GM23248 (cell line): ENCODE results near the gene CGAS. TPM values are rescaled to one million over a fixed set of nuclear protein-coding genes. Genes with fewer than 3 reads are reported as not detected.

Experiments used
- DNase-seq: peaks from one replicate; pipeline ENCODE4 v3.0.0-alpha.2; 2015
- H2AFZ ChIP-seq: fragments of 200-600 bp; sonication (generic); 2 replicates; pipeline ENCODE4 v1.6.1; 2016; ENCODE audit warnings: antibody characterized with exemption
- H3F3A ChIP-seq: fragments of 200-600 bp; sonication (generic); 2 replicates; pipeline ENCODE4 v1.6.1; 2016; ENCODE audit warnings: mild to moderate bottlenecking, antibody characterized with exemption, mixed run types; ENCODE audit not compliant: insufficient read depth
- H3K27ac ChIP-seq: fragments of 200-600 bp; sonication (generic); 2 replicates; pipeline ENCODE4 v1.5.1; 2016; ENCODE audit warnings: mild to moderate bottlenecking
- H3K27me3 ChIP-seq: fragments of 200-600 bp; sonication (generic); replicated peaks from 2 replicates; pipeline ENCODE4 v1.6.1; 2016; ENCODE audit warnings: mild to moderate bottlenecking; ENCODE audit not compliant: insufficient read depth
- H3K36me3 ChIP-seq: fragments of 200-600 bp; sonication (generic); 2 replicates; pipeline ENCODE4 v1.6.1; 2016; ENCODE audit warnings: low read depth, mild to moderate bottlenecking
- H3K4me1 ChIP-seq: fragments of 200-600 bp; sonication (generic); 2 replicates; pipeline ENCODE4 v1.6.1; 2016; ENCODE audit warnings: mild to moderate bottlenecking; ENCODE audit not compliant: insufficient read depth
- H3K4me2 ChIP-seq: fragments of 200-600 bp; sonication (generic); one replicate; pipeline ENCODE4 v1.6.1; 2016; ENCODE audit warnings: mild to moderate bottlenecking; ENCODE audit not compliant: unreplicated experiment
- H3K4me3 ChIP-seq: fragments of 200-600 bp; sonication (generic); 2 replicates; pipeline ENCODE4 v1.5.1; 2016; ENCODE audit warnings: mild to moderate bottlenecking
- H3K79me2 ChIP-seq: fragments of 200-600 bp; sonication (generic); 2 replicates; pipeline ENCODE4 v1.6.1; 2016; ENCODE audit warnings: mild to moderate bottlenecking; ENCODE audit not compliant: insufficient read depth
- H3K9ac ChIP-seq: fragments of 200-600 bp; sonication (generic); 2 replicates; pipeline ENCODE4 v1.6.1; 2016; ENCODE audit warnings: mild to moderate bottlenecking
- H3K9me2 ChIP-seq: fragments of 200-600 bp; sonication (generic); 2 replicates; pipeline ENCODE4 v1.6.1; 2016; ENCODE audit warnings: mixed run types, mild to moderate bottlenecking, moderate library complexity; ENCODE audit not compliant: insufficient read depth
- H3K9me3 ChIP-seq: fragments of 200-600 bp; sonication (generic); one replicate; pipeline ENCODE4 v1.6.1; 2017; ENCODE audit warnings: low read depth
- H4K20me1 ChIP-seq: fragments of 200-600 bp; sonication (generic); 2 replicates; pipeline ENCODE4 v1.6.0; 2016; ENCODE audit not compliant: insufficient read depth
- EZH2 ChIP-seq: fragments of 200-600 bp; sonication (generic); IDR thresholded peaks from 2 replicates; pipeline ENCODE4 v1.6.1; 2018; ENCODE audit warnings: antibody characterized with exemption, mild to moderate bottlenecking; ENCODE audit not compliant: insufficient read depth, poor library complexity, severe bottlenecking
- EZH2phosphoT487 ChIP-seq: fragments of 200-600 bp; sonication (generic); IDR thresholded peaks from 2 replicates; pipeline ENCODE4 v1.6.1; 2018; ENCODE audit warnings: antibody characterized with exemption, moderate library complexity, mild to moderate bottlenecking, low read depth; ENCODE audit not compliant: insufficient read depth
- WGBS, 2 experiments: methylation state at CpG; one replicate each; pipeline ENCODE4 v1.1.6; 2015 to 2017; ENCODE audit warnings: low lambda C conversion rate in 2 of 2, low coverage in 1 of 2; ENCODE audit errors: missing lambda C conversion rate in 2 of 2; 5-methylcytosine and 5-hydroxymethylcytosine counted together
- in situ Hi-C: fragments of 300-500 bp; cut with MboI; formaldehyde crosslinking; loops from 2 replicates; pipeline ENCODE4 v1.15.0; 2020
- polyA plus RNA-seq: library from polyadenylated mRNA; unstranded; fragments of >200 nt; fragmentation: Nextera tagmentation; extraction: Ambion mirVana; gene quantifications from 2 replicates; pipeline ENCODE4 v1.2.1, GENCODE V29; 2016
- small RNA-seq: library from RNA; depleted of rRNA; stranded (forward); fragments of <200 nt; gene quantifications from one replicate; pipeline ENCODE3, GENCODE V24; 2014; ENCODE audit warnings: low read depth, low replicate concordance
- total RNA-seq: library from RNA; depleted of rRNA; stranded (reverse); fragments of >200 nt; shearing (Covaris generic); gene quantifications from 2 replicates; pipeline ENCODE4 v1.2.3, GENCODE V29; 2014; rRNA removed

The CGAS gene
- total and polyA plus RNA-seq, 2 experiments from 2014 or later = 3.7 to 4.8 TPM

DNA sequence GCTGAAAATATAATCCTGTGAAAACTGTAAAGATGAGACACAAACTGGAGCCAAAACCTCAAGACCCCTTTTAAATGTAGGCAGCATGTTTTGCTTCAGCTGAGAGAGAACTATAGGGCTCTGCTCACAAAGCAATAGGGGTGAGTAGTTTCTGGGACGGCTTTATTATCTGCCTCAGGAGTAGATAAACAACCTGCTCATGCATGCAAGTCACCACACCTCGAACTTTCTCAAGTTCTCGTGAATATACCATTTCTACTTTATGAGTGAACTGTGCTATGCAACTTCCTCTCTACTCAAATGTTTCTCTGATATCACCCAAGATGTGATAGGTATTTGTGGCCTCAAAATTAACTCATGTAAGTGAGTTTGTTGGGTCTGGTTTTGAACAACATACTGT lies 74.9 kb downstream of the CGAS start:
- H3K27me3 ChIP-seq = no peaks in the 10 kb centered on the region
- H3K4me1 ChIP-seq = no peaks in the 10 kb centered on the region
- H4K20me1 ChIP-seq = no peaks in the 10 kb centered on the region
- no peak overlapping the region for H3K4me2 ChIP-seq
- 31 to 34% methylated on average over 3 of the region's 3 CpGs for WGBS, 2 experiments
- TF ChIP-seq EZH2phosphoT487 = no peak
- TF ChIP-seq EZH2 = no peak
- H3K27ac ChIP-seq = no peak overlapping the region
- H3F3A ChIP-seq = no peaks in the 10 kb centered on the region
- H3K36me3 ChIP-seq = no peaks in the 10 kb centered on the region
- no peaks in the 10 kb centered on the region for H3K9me3 ChIP-seq
- no peak overlapping the region for H2AFZ ChIP-seq
- no peak for DNase-seq
- H3K4me3 ChIP-seq = no peak overlapping the region
- in situ Hi-C loops = no loop called here
- H3K9me2 ChIP-seq = no peaks in the 10 kb centered on the region
- no peak overlapping the region for H3K9ac ChIP-seq
- no peaks in the 10 kb centered on the region for H3K79me2 ChIP-seq

GRCh38 chr6:73375216-73375615 lies 76.9 kb downstream of the CGAS start:
- WGBS, 2 experiments = 45 to 76% methylated on average over 1 of the region's 1 CpG
- TF ChIP-seq EZH2 (no peak), EZH2phosphoT487 (no peak)
- H3K27me3 ChIP-seq = no peaks in the 10 kb centered on the region
- DNase-seq = no peak
- no peak overlapping the region for H3K4me2 ChIP-seq
- H3K9ac ChIP-seq = no peak overlapping the region
- no peaks in the 10 kb centered on the region for H3K4me1 ChIP-seq
- H3K36me3 ChIP-seq = no peaks in the 10 kb centered on the region
- no peak overlapping the region for H2AFZ ChIP-seq
- no peak overlapping the region for H3K4me3 ChIP-seq
- H3K9me3 ChIP-seq = no peaks in the 10 kb centered on the region
- in situ Hi-C loops = no loop called here
- no peaks in the 10 kb centered on the region for H4K20me1 ChIP-seq
- H3K79me2 ChIP-seq = no peaks in the 10 kb centered on the region
- no peak overlapping the region for H3K27ac ChIP-seq
- H3F3A ChIP-seq = no peaks in the 10 kb centered on the region
- H3K9me2 ChIP-seq = no peaks in the 10 kb centered on the region

Small RNAs within 50 kb of the gene (small RNA-seq; reads per million reads assigned to genes)
- gene RN7SL827P (not detected), gene RNU6-975P (not detected)

Other genes with a start within 250 kb of the CGAS start
- gene KHDC1L, start 226.8 kb downstream of the CGAS start, total RNA-seq = not detected in 2 replicates
- not detected in 2 replicates for gene KHDC1L, start 226.8 kb downstream of the CGAS start, polyA plus RNA-seq
- gene KHDC1, start 189.1 kb downstream of the CGAS start, total RNA-seq = 0.13 and 1.1 TPM in 2 replicates
- gene KHDC1, start 189.1 kb downstream of the CGAS start, polyA plus RNA-seq = 2.9 and 3.8 TPM in 2 replicates
- not detected in 2 replicates for gene DPPA5, start 98.0 kb downstream of the CGAS start, total RNA-seq
- gene DPPA5, start 98.0 kb downstream of the CGAS start, polyA plus RNA-seq = not detected in 2 replicates
- not detected in 2 replicates for gene KHDC3L, start 89.6 kb downstream of the CGAS start, total RNA-seq
- gene KHDC3L, start 89.6 kb downstream of the CGAS start, polyA plus RNA-seq = not detected in 2 replicates
- not detected in 2 replicates for gene OOEP, start 82.4 kb downstream of the CGAS start, total RNA-seq
- not detected in 2 replicates for gene OOEP, start 82.4 kb downstream of the CGAS start, polyA plus RNA-seq
- 0.11 and 0.13 TPM in 2 replicates for gene DDX43, start 57.5 kb downstream of the CGAS start, total RNA-seq
- 0.38 and 0.51 TPM in 2 replicates for gene DDX43, start 57.5 kb downstream of the CGAS start, polyA plus RNA-seq
- 22.9 and 28.9 TPM in 2 replicates for gene MTO1, start 9.4 kb upstream of the CGAS start, total RNA-seq
- 21.8 and 23.0 TPM in 2 replicates for gene MTO1, start 9.4 kb upstream of the CGAS start, polyA plus RNA-seq
- 13,436 and 14,561 TPM in 2 replicates for gene EEF1A1, start 68.7 kb upstream of the CGAS start, total RNA-seq
- 3,887 and 3,918 TPM in 2 replicates for gene EEF1A1, start 68.7 kb upstream of the CGAS start, polyA plus RNA-seq
- gene SLC17A5, start 201.7 kb upstream of the CGAS start, total RNA-seq = 18.4 and 32.1 TPM in 2 replicates
- 19.5 and 20.1 TPM in 2 replicates for gene SLC17A5, start 201.7 kb upstream of the CGAS start, polyA plus RNA-seq
- gene CD109, start 243.9 kb upstream of the CGAS start, total RNA-seq = 68.3 and 68.6 TPM in 2 replicates
- gene CD109, start 243.9 kb upstream of the CGAS start, polyA plus RNA-seq = 31.1 and 31.3 TPM in 2 replicates